ENCODE measurements around the gene GUCY2C.

DNA sequence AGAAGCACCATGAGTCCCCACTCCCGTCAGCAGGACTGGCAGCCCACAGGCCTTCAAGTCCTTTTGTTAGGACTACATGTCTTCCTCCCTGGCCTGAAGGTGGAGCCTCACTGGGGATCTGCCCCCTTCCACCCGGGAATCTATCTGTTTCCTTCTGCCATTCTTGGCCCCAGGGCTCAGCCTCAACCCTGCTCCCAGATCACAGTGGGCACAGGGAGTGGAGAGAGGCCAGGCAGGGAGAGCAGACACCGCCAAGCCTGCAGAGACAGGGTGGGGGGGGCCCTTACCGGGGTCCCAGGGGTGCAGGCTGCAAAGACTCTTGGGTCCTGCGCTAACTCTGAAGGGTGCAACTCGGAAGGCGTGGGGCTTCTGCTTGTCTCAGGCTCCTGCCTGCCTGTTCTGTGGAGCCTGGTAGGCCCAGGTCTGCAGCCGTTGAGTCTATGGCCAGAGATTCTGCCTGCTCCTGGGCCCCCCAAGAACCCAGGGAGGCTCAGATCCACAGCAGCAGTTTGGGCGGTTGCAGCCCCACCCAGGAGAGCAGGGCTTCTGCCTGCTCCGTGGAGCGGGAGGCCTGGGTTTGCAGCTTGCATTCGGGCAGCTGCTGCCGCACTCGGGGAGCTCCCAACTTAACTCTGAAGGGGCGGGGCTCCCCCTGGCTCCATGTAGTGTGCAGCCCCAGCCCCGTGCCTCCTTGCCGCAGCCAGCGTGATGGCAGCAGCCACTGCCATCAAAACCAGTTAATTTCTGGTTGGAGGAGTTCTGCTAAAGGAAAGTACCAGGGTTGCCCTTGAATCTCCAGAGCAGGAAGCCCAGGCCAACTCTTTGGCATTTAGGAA, 107.0 kb downstream of the GUCY2C start:
- TF ChIP-seq, protein P1, sequence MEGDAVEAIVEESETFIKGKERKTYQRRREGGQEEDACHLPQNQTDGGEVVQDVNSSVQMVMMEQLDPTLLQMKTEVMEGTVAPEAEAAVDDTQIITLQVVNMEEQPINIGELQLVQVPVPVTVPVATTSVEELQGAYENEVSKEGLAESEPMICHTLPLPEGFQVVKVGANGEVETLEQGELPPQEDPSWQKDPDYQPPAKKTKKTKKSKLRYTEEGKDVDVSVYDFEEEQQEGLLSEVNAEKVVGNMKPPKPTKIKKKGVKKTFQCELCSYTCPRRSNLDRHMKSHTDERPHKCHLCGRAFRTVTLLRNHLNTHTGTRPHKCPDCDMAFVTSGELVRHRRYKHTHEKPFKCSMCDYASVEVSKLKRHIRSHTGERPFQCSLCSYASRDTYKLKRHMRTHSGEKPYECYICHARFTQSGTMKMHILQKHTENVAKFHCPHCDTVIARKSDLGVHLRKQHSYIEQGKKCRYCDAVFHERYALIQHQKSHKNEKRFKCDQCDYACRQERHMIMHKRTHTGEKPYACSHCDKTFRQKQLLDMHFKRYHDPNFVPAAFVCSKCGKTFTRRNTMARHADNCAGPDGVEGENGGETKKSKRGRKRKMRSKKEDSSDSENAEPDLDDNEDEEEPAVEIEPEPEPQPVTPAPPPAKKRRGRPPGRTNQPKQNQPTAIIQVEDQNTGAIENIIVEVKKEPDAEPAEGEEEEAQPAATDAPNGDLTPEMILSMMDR (IDR thresholded peaks at IDR 0.05), result no peak
- TF ChIP-seq POLR2A (IDR thresholded peaks at IDR 0.05), result no peak
